SHP77 treated with DMSO at 0.1 percent for 48 hours (cell line): ENCODE data around the gene PIK3C2B.

ENCODE experiments used
- DNase-seq: peaks from one replicate; lab custom pipeline; 2025; lab: John Stamatoyannopoulos, UW

Gene PIK3C2B

GRCh38 chr1:204478172-204478899 is 16.3 kb downstream of the PIK3C2B start:
- no peak for DNase-seq

DNA sequence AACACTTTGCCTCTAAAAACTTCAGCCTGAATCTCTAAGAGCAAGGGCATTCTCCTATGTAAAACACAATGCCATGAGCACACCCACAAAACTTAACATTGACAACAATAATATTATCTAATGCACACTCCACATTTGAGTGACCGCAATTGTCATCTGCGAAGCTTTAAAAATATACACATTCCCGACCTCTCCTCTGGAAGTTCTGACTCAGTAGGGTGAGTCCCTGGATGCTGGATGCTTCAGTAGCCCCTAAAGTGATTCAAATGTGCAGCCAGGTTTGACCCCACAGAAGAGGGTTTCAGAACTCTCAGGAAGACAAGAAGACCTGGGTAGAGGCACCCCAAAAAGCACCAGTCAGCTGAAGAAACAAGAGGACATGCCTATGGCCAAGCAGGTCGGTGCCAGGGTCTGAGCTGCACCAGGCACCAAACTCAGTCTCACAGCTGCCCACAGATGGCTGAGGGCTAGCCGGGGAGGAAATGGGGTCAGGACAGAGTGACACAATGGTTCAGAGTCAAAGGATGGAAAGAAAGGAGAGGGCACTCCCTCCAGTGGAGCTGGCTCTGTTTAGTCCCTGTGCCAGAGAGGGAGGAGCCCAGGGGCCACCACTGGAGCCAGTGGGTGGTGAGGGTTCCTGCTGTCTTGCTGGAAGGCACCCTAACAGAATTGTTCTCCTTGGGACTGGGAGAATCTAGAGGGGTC is 17.4 kb downstream of the PIK3C2B start:
- DNase-seq = no peak

- DNase-seq = no peak
Measured at GRCh38 chr1:204476563-204476962, 18.0 kb downstream of the PIK3C2B start.

DNA sequence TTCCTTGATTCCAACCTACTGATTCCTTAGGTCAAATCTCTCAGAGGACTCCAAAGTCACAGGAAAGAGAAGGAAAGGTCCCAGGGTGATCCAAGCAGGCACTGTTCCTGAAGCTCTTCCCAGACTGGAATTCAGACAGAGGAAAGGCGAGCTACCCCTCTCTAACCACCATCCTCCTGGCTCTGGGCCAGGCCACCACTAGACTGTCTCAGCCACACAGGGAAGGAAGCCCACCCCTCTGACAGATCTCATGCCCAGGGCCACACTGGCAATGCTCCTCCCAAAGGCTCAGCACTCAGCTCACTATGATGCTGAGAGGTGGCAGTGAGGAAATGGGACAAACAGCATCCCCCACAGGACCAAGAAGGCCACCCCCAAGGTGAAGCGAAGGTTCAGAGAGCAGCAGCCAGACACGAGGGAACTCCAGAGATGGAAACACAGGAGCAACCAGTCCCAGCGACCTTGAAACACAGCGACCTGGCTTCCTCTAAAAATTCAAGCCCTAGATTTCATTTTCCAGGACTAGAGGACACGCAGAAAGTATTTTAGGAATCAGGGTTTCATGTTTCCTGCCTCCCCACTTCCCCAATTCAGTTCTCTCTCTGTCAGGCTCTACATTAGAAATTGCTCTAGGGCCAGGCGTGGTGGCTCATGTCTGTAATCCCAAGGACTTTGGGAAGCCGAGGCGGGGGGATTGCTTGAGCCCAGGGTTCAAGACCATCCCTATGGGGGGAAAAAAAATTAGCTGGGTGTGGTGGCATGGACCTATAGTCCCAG is 18.8 kb downstream of the PIK3C2B start:
- DNase-seq = no peak

DNA sequence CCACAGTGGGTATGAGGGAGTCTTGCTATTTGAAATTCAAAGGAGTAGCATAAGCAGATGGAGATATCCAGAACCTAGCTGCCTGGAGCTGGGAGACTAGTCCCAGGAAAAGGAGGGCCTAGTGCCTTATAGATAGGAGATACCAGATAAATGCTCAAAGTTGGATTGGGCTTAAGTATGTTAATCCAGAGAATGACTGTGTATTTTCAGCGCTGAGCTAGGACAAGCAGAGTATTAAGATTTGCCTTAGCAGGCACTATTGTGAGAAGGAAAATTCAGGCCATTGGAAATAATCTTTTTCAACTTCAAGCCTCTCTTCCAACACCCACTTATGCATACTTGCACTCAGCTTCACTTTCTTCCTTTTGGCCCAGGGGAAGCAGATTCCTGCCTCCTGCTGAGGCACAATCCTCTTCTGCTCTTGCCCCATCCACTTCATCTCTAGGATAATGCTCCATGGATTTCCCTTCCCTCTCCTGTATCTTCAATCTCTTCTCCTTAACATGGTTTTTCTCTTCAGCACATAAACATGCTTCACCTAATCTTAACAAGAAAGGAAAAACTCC is 21.1 kb downstream of the PIK3C2B start:
- no peak for DNase-seq

- no peak for DNase-seq
Measured at GRCh38 chr1:204472660-204473059, 21.9 kb downstream of the PIK3C2B start.

- DNase-seq = no peak
Measured at GRCh38 chr1:204471687-204472086, 22.9 kb downstream of the PIK3C2B start.

DNA sequence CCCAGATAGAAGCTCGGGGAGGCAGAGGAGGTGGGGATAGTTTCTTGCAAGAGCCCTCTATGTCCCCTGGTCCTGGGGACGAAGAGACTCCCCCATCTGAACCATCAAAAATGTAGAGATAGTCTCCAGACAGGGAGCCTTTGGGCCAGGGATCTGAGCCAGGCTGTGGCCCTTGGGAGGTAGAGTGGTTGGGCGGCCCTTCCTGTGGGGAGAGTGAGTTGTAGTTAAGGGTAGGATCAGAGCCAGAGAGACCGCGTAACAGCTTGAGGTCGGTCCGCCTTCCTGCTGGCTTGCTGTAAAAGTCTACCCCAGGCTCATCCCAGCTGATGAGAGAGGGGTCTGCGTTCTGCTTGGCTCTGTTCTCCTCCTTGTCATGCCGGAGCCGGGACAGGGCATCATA is 25.3 kb downstream of the PIK3C2B start:
- DNase-seq = no peak

- DNase-seq = no peak
Measured at GRCh38 chr1:204468766-204469302, 25.8 kb downstream of the PIK3C2B start.

GRCh38 chr1:204468206-204468605 is 26.4 kb downstream of the PIK3C2B start:
- DNase-seq = no peak

GRCh38 chr1:204466416-204467405 is 27.9 kb downstream of the PIK3C2B start:
- DNase-seq = no peak

DNA sequence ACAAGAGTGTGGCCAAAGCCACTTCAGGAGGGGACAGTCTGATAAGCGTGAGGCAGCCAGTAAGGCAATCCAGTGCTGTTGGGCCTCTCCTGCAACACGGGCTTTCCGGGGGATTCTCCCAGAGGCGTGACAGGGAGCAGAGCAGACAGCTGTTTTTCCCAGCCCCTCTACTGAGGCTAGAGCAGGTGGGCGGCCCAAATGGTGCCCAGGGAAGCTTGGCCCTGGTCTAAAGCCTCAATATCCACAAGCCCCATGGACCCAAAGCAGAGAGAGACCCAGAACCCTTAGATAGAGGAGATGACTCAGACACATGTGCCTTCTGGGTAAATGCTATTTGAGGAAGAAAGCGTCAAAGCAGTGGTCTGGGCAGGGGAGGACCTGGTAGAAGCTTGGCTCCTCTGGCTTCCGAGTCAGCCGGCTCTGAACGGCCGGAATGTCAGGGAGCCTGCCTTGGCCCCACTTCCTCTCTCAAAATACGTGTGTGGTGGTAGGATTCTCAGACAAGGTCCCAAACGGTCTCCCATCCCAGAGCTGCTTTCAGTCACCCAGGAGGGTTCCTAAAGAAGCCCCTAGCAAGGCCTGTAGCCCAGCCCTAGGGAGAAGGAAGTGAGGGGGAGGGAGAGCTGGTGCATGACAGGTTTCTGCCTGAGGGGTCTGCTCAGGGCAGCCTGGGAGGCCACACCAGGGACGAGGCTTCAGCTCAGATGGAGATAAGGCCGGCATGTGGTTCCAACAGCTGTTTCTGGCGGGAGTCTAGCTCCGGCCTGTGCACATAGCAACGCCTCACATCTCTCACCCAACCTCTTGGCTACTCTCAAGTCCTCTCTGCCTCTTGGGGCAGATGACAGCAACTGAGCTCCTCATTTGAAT is 28.8 kb downstream of the PIK3C2B start:
- DNase-seq = no peak

- DNase-seq = no peak
Measured at GRCh38 chr1:204464701-204465100, 29.9 kb downstream of the PIK3C2B start.

- DNase-seq = no peak
Measured at GRCh38 chr1:204464187-204464631, 30.4 kb downstream of the PIK3C2B start.

DNA sequence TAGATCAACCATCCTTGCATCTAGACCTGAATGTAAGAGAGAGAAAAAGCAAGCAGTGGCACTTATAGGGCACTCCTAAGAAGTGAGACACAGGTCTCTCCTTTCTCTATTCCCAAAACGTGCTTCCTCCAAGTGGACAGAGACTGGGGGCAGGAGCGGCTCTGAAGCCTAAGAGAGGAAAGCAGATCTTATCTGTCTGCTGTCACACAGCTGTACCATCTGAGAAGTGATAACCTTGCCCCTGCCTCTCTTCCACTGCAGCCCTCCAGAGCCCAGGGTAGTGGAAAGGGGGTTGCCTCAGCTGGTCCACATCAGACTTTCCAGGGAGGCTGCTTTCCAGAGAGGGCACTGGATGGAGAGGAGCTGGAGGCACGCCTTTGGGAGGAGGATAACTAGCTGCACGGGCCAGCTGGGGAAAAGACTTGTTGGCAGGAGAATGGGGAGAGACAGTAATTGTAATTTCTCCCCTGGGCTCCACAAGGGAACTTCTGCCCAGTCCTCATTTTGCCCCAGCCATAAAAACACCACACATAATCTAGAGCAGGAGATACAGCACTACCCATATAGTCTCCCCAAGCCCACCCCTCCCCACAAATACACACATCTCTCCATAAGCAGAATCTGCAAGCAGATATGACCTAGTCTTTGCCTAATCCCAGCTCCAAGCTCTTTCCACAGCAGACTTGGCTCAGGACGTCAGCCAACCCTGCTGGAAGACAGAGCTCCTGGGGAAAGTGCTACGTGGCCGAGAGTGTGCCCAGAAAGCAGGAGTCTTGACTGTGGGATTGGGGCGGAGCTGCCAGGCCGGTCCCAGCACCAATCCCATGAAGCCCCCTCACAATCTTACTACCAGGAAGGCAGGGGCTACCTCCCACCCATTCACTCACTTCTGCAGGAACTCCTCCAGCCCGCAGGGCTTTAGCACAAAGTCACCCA is 31.2 kb downstream of the PIK3C2B start:
- DNase-seq = no peak

GRCh38 chr1:204462229-204462561 is 32.4 kb downstream of the PIK3C2B start:
- DNase-seq = no peak

- DNase-seq = no peak
Measured at GRCh38 chr1:204461331-204462228, 33.0 kb downstream of the PIK3C2B start.

- DNase-seq = no peak
Measured at GRCh38 chr1:204460346-204460745, 34.3 kb downstream of the PIK3C2B start.
